Measurements from ENCODE around the gene MAD1L1. TPM values are rescaled to one million over a fixed set of nuclear protein-coding genes. Genes with fewer than 3 reads are reported as not detected.

Gene MAD1L1
- total and polyA plus RNA-seq, 2 of the 8 experiments (the other 6 are each of a cell fraction or from before 2014, with no cell fraction given): 40.4 to 44.6 TPM

DNA sequence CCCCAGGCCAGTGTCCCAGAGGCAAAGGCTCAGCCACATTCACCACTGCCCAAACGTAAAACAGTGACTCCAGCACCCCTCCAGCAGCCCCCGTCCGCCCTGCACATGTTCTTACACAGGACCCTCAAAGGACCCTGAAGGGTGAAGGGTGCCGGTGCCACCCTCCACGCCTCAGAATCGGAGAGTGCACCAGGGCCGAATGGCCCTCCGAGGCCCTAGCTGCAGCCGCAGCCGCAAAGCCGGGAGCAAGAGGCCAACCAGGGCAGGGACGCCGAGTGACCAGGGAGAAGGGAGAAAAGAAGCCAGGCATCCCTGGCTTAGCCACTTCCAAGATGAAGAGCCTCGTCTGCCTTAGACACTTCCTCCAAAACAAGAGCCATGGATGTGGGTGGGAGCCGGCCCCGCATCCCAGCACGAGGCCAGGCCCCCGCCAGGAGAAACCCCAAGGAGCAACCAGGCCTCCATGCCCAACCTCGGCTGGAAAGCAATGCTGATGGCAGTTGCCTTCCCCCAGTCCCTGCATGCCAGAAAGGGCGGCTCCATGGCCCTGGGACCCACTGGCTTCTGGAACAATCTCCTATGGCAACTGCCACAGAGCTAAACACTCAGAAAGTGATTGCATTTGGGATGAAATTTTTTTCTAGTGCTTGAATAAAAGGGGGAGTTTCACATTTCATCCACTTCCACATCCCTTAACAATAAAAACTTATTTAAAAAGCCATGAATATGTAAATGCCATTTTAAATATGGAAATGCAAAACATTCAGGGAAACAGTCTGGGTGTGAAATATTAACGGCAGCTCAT, 92.3 kb downstream of the MAD1L1 start (continued):
- TF ChIP-seq, protein P1, sequence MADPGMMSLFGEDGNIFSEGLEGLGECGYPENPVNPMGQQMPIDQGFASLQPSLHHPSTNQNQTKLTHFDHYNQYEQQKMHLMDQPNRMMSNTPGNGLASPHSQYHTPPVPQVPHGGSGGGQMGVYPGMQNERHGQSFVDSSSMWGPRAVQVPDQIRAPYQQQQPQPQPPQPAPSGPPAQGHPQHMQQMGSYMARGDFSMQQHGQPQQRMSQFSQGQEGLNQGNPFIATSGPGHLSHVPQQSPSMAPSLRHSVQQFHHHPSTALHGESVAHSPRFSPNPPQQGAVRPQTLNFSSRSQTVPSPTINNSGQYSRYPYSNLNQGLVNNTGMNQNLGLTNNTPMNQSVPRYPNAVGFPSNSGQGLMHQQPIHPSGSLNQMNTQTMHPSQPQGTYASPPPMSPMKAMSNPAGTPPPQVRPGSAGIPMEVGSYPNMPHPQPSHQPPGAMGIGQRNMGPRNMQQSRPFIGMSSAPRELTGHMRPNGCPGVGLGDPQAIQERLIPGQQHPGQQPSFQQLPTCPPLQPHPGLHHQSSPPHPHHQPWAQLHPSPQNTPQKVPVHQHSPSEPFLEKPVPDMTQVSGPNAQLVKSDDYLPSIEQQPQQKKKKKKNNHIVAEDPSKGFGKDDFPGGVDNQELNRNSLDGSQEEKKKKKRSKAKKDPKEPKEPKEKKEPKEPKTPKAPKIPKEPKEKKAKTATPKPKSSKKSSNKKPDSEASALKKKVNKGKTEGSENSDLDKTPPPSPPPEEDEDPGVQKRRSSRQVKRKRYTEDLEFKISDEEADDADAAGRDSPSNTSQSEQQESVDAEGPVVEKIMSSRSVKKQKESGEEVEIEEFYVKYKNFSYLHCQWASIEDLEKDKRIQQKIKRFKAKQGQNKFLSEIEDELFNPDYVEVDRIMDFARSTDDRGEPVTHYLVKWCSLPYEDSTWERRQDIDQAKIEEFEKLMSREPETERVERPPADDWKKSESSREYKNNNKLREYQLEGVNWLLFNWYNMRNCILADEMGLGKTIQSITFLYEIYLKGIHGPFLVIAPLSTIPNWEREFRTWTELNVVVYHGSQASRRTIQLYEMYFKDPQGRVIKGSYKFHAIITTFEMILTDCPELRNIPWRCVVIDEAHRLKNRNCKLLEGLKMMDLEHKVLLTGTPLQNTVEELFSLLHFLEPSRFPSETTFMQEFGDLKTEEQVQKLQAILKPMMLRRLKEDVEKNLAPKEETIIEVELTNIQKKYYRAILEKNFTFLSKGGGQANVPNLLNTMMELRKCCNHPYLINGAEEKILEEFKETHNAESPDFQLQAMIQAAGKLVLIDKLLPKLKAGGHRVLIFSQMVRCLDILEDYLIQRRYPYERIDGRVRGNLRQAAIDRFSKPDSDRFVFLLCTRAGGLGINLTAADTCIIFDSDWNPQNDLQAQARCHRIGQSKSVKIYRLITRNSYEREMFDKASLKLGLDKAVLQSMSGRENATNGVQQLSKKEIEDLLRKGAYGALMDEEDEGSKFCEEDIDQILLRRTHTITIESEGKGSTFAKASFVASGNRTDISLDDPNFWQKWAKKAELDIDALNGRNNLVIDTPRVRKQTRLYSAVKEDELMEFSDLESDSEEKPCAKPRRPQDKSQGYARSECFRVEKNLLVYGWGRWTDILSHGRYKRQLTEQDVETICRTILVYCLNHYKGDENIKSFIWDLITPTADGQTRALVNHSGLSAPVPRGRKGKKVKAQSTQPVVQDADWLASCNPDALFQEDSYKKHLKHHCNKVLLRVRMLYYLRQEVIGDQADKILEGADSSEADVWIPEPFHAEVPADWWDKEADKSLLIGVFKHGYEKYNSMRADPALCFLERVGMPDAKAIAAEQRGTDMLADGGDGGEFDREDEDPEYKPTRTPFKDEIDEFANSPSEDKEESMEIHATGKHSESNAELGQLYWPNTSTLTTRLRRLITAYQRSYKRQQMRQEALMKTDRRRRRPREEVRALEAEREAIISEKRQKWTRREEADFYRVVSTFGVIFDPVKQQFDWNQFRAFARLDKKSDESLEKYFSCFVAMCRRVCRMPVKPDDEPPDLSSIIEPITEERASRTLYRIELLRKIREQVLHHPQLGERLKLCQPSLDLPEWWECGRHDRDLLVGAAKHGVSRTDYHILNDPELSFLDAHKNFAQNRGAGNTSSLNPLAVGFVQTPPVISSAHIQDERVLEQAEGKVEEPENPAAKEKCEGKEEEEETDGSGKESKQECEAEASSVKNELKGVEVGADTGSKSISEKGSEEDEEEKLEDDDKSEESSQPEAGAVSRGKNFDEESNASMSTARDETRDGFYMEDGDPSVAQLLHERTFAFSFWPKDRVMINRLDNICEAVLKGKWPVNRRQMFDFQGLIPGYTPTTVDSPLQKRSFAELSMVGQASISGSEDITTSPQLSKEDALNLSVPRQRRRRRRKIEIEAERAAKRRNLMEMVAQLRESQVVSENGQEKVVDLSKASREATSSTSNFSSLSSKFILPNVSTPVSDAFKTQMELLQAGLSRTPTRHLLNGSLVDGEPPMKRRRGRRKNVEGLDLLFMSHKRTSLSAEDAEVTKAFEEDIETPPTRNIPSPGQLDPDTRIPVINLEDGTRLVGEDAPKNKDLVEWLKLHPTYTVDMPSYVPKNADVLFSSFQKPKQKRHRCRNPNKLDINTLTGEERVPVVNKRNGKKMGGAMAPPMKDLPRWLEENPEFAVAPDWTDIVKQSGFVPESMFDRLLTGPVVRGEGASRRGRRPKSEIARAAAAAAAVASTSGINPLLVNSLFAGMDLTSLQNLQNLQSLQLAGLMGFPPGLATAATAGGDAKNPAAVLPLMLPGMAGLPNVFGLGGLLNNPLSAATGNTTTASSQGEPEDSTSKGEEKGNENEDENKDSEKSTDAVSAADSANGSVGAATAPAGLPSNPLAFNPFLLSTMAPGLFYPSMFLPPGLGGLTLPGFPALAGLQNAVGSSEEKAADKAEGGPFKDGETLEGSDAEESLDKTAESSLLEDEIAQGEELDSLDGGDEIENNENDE (IDR thresholded peaks at IDR 0.05; ENCODE audit: insufficient replicate concordance, low read length): no peak
